PC-3 (cell line): ENCODE data around the gene C5.

ENCODE experiments used
- EZH2phosphoT487 ChIP-seq: fragments of 300-600 bp; sonication (generic); IDR thresholded peaks from 2 replicates; pipeline ENCODE4 v1.6.1; 2018; ENCODE audit warnings: mild to moderate bottlenecking, antibody characterized with exemption, low read length, borderline replicate concordance
- TF ChIP-seq, protein P1 (sequence below): fragments of 300-600 bp; sonication (generic); conservative IDR thresholded peaks from 2 replicates; pipeline ENCODE4 v1.5.1; 2017; ENCODE audit warnings: antibody characterized with exemption, low read depth, mild to moderate bottlenecking, low read length

DNA sequence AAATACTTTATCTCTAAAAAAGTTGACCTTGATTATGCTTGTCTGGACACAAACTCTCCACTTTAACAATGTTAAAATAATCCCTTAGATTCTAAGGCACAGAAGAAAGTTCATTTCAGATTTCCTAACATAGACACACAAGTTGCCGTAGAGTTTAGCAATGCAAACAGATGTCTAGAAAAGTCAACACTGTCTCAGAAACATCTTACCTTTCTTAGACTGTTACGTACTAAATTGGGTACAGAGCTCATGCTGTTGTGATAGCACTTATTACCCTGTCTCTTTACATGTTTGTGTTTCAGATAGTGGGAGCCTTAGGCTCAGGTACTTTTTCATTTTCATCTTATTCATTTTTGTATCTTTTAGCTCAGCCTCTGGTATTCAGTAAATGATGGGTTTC, 52.0 kb downstream of the C5 start:
- no peak for TF ChIP-seq EZH2phosphoT487
- TF ChIP-seq, protein P1, sequence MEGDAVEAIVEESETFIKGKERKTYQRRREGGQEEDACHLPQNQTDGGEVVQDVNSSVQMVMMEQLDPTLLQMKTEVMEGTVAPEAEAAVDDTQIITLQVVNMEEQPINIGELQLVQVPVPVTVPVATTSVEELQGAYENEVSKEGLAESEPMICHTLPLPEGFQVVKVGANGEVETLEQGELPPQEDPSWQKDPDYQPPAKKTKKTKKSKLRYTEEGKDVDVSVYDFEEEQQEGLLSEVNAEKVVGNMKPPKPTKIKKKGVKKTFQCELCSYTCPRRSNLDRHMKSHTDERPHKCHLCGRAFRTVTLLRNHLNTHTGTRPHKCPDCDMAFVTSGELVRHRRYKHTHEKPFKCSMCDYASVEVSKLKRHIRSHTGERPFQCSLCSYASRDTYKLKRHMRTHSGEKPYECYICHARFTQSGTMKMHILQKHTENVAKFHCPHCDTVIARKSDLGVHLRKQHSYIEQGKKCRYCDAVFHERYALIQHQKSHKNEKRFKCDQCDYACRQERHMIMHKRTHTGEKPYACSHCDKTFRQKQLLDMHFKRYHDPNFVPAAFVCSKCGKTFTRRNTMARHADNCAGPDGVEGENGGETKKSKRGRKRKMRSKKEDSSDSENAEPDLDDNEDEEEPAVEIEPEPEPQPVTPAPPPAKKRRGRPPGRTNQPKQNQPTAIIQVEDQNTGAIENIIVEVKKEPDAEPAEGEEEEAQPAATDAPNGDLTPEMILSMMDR, result no peak
